HepG2 (cell line): Measurements from ENCODE around the gene DYSF. TPM values are rescaled to one million over a fixed set of nuclear protein-coding genes. Genes with fewer than 3 reads are reported as not detected.

Source experiments
- ATAC-seq: fragments of 200-7000 bp; cut with Tn5 transposase; 3 replicates; pipeline ENCODE4 v1.9.1; 2020; ENCODE audit warnings: mild to moderate bottlenecking, moderate library complexity
- BruUV-seq: library from RNA; stranded (reverse); fragments of 400-500 nt; replicated peaks from 2 replicates; lab custom pipeline; 2021; lab: Mats Ljungman, UMichigan
- CTCF ChIA-PET: fragments of 300-600 bp; formaldehyde crosslinking; extraction: SDS; loops from one replicate; lab custom pipeline; 2021; ENCODE audit warnings: low total read pairs, inconsistent platforms, low intra/inter-chr PET ratio; lab: Yijun Ruan, JAX
- POLR2A ChIA-PET: fragments of 350-600 bp; sonication (Branson Sonifier 250); formaldehyde crosslinking; loops from one replicate; lab custom pipeline; 2020; ENCODE audit warnings: antibody characterized with exemption, inconsistent platforms; lab: Yijun Ruan, JAX
- DNase-seq: peaks from one replicate; pipeline ENCODE4 v3.0.0-alpha.2; 2015; ENCODE audit warnings: low spot score
- FAIRE-seq: peaks from 3 replicates; lab custom pipeline; 2011; peaks lifted over from hg19 to GRCh38; lab: Jason Lieb, UNC
- H2AFZ ChIP-seq: one replicate; pipeline ENCODE4 v1.6.1; 2011; ENCODE audit warnings: low read length, inconsistent platforms
- H3K27ac ChIP-seq: fragments of 300-600 bp; 3 replicates; pipeline ENCODE4 v1.8.0; 2011; ENCODE audit warnings: mixed run types, mild to moderate bottlenecking, mixed read lengths, low read length, inconsistent platforms; ENCODE audit not compliant: insufficient read depth; ENCODE audit errors: extremely low read length
- H3K27me3 ChIP-seq, 2 experiments: fragments of 200-600 bp in 1 of 2; 2 replicates in 1 of 2; 3 replicates in 1 of 2; pipeline versions ENCODE4 v1.6.0 to v1.8.0; 2011; ENCODE audit warnings: low read length in 2 of 2, mild to moderate bottlenecking in 2 of 2, moderate library complexity in 2 of 2, inconsistent platforms in 1 of 2; ENCODE audit not compliant: insufficient read depth in 2 of 2, control insufficient read depth in 1 of 2
- H3K36me3 ChIP-seq, 2 experiments: fragments of 200-600 bp in 1 of 2; replicated peaks in 1 of 2; 2 replicates in 1 of 2; 3 replicates in 1 of 2; pipeline versions ENCODE4 v1.5.1 to v1.8.0; 2011; ENCODE audit warnings: low read length in 2 of 2, inconsistent platforms in 1 of 2; ENCODE audit not compliant: insufficient read depth in 2 of 2, control insufficient read depth in 1 of 2
- H3K4me1 ChIP-seq: 2 replicates; pipeline ENCODE4 v1.5.1; 2012; ENCODE audit warnings: low read length, inconsistent platforms; ENCODE audit not compliant: insufficient read depth
- H3K4me2 ChIP-seq: 2 replicates; pipeline ENCODE4 v1.6.0; 2011; ENCODE audit warnings: low read depth, low read length, inconsistent platforms
- H3K4me3 ChIP-seq, 3 experiments: fragments of 200-600 bp in 1 of 3; sonication (generic), shearing (Covaris generic) in 1 of 3; replicated peaks in 1 of 3; 2 replicates each; pipeline ENCODE4 v1.5.1; 2011 to 2016; ENCODE audit warnings: low read length in 3 of 3, inconsistent platforms in 2 of 3, low read depth in 2 of 3, mild to moderate bottlenecking in 2 of 3, control low read depth in 1 of 3, mixed read lengths in 1 of 3; ENCODE audit not compliant: insufficient read depth in 1 of 3
- H3K79me2 ChIP-seq: one replicate; pipeline ENCODE4 v1.6.1; 2011; ENCODE audit warnings: low read length, inconsistent platforms; ENCODE audit not compliant: insufficient read depth
- H3K9ac ChIP-seq: 2 replicates; pipeline ENCODE4 v1.6.0; 2011; ENCODE audit warnings: mild to moderate bottlenecking, low read depth, low read length, inconsistent platforms; ENCODE audit not compliant: insufficient read depth
- H3K9me3 ChIP-seq: 2 replicates; pipeline ENCODE4 v1.5.1; 2012; ENCODE audit warnings: mild to moderate bottlenecking, low read length
- H4K20me1 ChIP-seq: 2 replicates; pipeline ENCODE4 v1.6.0; 2011; ENCODE audit warnings: inconsistent platforms, mild to moderate bottlenecking, low read length, moderate library complexity; ENCODE audit not compliant: insufficient read depth
- CHD2 ChIP-seq: IDR thresholded peaks from 2 replicates; pipeline ENCODE4 v1.6.1; 2011; ENCODE audit warnings: low read depth, low read length, improper control_type of control experiment
- HHEX ChIP-seq: IDR thresholded peaks from 2 replicates; pipeline ENCODE4 v1.6.1; 2016; ENCODE audit warnings: control low read depth
- HMGXB3 ChIP-seq: sonication (generic); formaldehyde crosslinking; IDR thresholded peaks from 2 replicates; pipeline ENCODE4 v1.4.0; 2020; ENCODE audit warnings: missing genetic modification reagents, borderline replicate concordance
- KDM4B ChIP-seq: sonication (generic); formaldehyde crosslinking; IDR thresholded peaks from 2 replicates; pipeline ENCODE4 v1.4.0; 2020; ENCODE audit warnings: missing genetic modification reagents
- MAZ ChIP-seq, 2 experiments: sonication (generic) in 1 of 2; formaldehyde crosslinking in 1 of 2; IDR thresholded peaks; 2 replicates each; pipeline versions ENCODE4 v1.5.0 to v1.6.1; 2012 to 2020; ENCODE audit warnings: low read depth in 2 of 2, mild to moderate bottlenecking in 2 of 2, borderline replicate concordance in 1 of 2, improper control_type of control experiment in 1 of 2, low read length in 1 of 2, missing genetic modification reagents in 1 of 2, moderate library complexity in 1 of 2
- MLX ChIP-seq: IDR thresholded peaks from 2 replicates; pipeline ENCODE4 v1.6.1; 2016
- NFRKB ChIP-seq: fragments of 450-650 bp; IDR thresholded peaks from 2 replicates; pipeline ENCODE4 v1.6.1; 2017
- REXO4 ChIP-seq: sonication (generic); formaldehyde crosslinking; IDR thresholded peaks from 2 replicates; pipeline ENCODE4 v1.8.0; 2022; ENCODE audit warnings: missing genetic modification reagents, mild to moderate bottlenecking, borderline replicate concordance
- SKI ChIP-seq: fragments of 450-650 bp; IDR thresholded peaks from one replicate; pipeline ENCODE4 v1.6.1; 2018; ENCODE audit warnings: mild to moderate bottlenecking; ENCODE audit not compliant: partially characterized antibody
- TEAD3 ChIP-seq: optimal IDR thresholded peaks from 2 replicates; pipeline ENCODE3; 2016; ENCODE audit warnings: borderline replicate concordance
- TFAP4 ChIP-seq: sonication (generic); IDR thresholded peaks from 2 replicates; pipeline ENCODE4 v1.6.1; 2016; ENCODE audit warnings: low read depth, borderline replicate concordance
- XBP1 ChIP-seq: sonication (generic); formaldehyde crosslinking; IDR thresholded peaks from 2 replicates; pipeline ENCODE4 v1.5.0; 2020; ENCODE audit warnings: missing genetic modification reagents
- ZNF136 ChIP-seq: sonication (generic); formaldehyde crosslinking; IDR thresholded peaks from 2 replicates; pipeline ENCODE4 v1.8.1; 2022; ENCODE audit warnings: low read depth, mild to moderate bottlenecking, moderate library complexity, missing genetic modification reagents
- ZNF17 ChIP-seq: sonication (generic); formaldehyde crosslinking; IDR thresholded peaks from 2 replicates; pipeline ENCODE4 v1.5.0; 2020; ENCODE audit warnings: mild to moderate bottlenecking, missing genetic modification reagents
- ZNF484 ChIP-seq: sonication (generic); formaldehyde crosslinking; IDR thresholded peaks from 2 replicates; pipeline ENCODE4 v1.5.1; 2020; ENCODE audit warnings: mild to moderate bottlenecking, low read depth, missing genetic modification reagents, borderline replicate concordance
- WGBS: methylation state at CpG from one replicate; pipeline ENCODE4 v1.1.6; 2017; ENCODE audit warnings: low lambda C conversion rate; 5-methylcytosine and 5-hydroxymethylcytosine counted together
- in situ Hi-C: cut with HindIII; loops from 2 replicates; pipeline ENCODE4 v1.10.0; 2017; ENCODE audit warnings: low pct_unique_long_range_greater_than_20kb; ENCODE audit not compliant: extremely low pct_ligation_motif_present
- intact Hi-C: fragments of 100-400 bp; cut with micrococcal nuclease; formaldehyde crosslinking; loops from one replicate; pipeline ENCODE4 v1.10.0; 2022; ENCODE audit not compliant: unreplicated experiment
- polyA plus RNA-seq, 8 experiments: library from polyadenylated mRNA; depleted of rRNA in 3 of 8; stranded (reverse) in 7 of 8; unstranded in 1 of 8; fragments of >200 nt; fragmentation: Illumina TruSeq in 4 of 8; extraction: Trizol in 4 of 8; gene quantifications; 2 replicates each; pipeline versions ENCODE4 v1.2.1 to v1.2.3, GENCODE V29; 2011 to 2016; ENCODE audit warnings: low read depth in 4 of 8, missing spikeins in 1 of 8, mixed read lengths in 1 of 8; ENCODE audit not compliant: insufficient read depth in 1 of 8
- total RNA-seq, 5 experiments: library from RNA; depleted of rRNA; stranded (reverse); fragments of >200 nt; fragmentation: Illumina TruSeq; extraction: Trizol; gene quantifications; 2 replicates each; pipeline ENCODE4 v1.2.3, GENCODE V29; 2016; ENCODE audit warnings: low read depth in 1 of 5

The DYSF gene
- total and polyA plus RNA-seq, 2 of the 13 experiments (the other 11 are each of a cell fraction or from before 2014, with no cell fraction given): 0.15 to 2.4 TPM

GRCh38 chr2:71720596-71721361 lies 267.4 kb downstream of the DYSF start (continued):
- TF ChIP-seq HMGXB3: no peak
- TF ChIP-seq, all 625 proteins: peak for 19

- Histone ChIP-seq H3K4me3 (no peak overlapping the region), H2AFZ (no peak overlapping the region), H3K79me2 (no peaks in the 10 kb centered on the region), H3K4me2 (peak overlapping the region; percentile 63), H3K36me3 (no peaks in the 10 kb centered on the region), H3K9me3 (peaks cover 12% of the 10 kb centered on the region), H3K4me1 (peaks cover 59% of the 10 kb centered on the region), H4K20me1 (no peaks in the 10 kb centered on the region), H3K9ac (no peak overlapping the region), H3K27me3 (peaks cover 0 to 2% of the 10 kb centered on the region in 2 experiments; a peak in 1 of 5 replicates), H3K27ac (no peak overlapping the region)
- WGBS: 9% methylated on average over 1 of the region's 1 CpG
- POLR2A ChIA-PET: no interaction called here
- intact Hi-C loops: no loop called here
- DNase-seq (no peak), FAIRE-seq (no peak), ATAC-seq (no peak)
- TF ChIP-seq XBP1 (CRISPR knock-in tag) (no peak), KDM4B (CRISPR knock-in tag) (no peak), REXO4 (CRISPR knock-in tag) (no peak), ZNF17 (no peak), ZNF136 (CRISPR knock-in tag) (no peak), ZNF484 (CRISPR knock-in tag) (no peak), MAZ (IDR thresholded peaks at IDR 0.05; ENCODE audit: borderline replicate concordance, low read depth, low read length) (no peak), MAZ (CRISPR knock-in tag; IDR thresholded peaks at IDR 0.05; ENCODE audit: low read depth) (no peak), MLX (CRISPR knock-in tag) (no peak), CHD2 (no peak), TEAD3 (CRISPR knock-in tag) (no peak), HHEX (CRISPR knock-in tag) (no peak), NFRKB (no peak), TFAP4 (no peak), SKI (no peak)
- CTCF ChIA-PET: no interaction called here
- in situ Hi-C loops: no loop called here
- BruUV-seq: no TSS peak
Measured at GRCh38 chr2:71721362-71721665, 268.0 kb downstream of the DYSF start.
